ENCODE results near the gene CYBC1. TPM values are rescaled to one million over a fixed set of nuclear protein-coding genes. Genes with fewer than 3 reads are reported as not detected.
A peak's percentile ranks its signal among the peaks of the same experiment; 100 is the strongest.

Gene CYBC1
- polyA plus RNA-seq (30.2 to 36.0 TPM (median 34.2 TPM) in 3 replicates), polyA minus RNA-seq (22.5 to 35.4 TPM (median 26.9 TPM) in 3 replicates)
- 10.1 TPM for polyA plus RNA-seq (2011; ENCODE audit: low read depth)
- 14.2 and 21.4 TPM in 2 replicates for polyA plus RNA-seq (2011; cell fraction: cytosol; rRNA removed)
- 59.9 and 70.1 TPM in 2 replicates for polyA plus RNA-seq (2011; cell fraction: nucleus; rRNA removed)
- 25.9 and 27.8 TPM in 2 replicates for polyA plus RNA-seq (2012; ENCODE audit: low replicate concordance)
- 28.6 TPM for polyA minus RNA-seq (2011; cell fraction: cytosol; rRNA and poly(A)+ RNA removed)
- polyA minus RNA-seq (2011; cell fraction: nucleus; rRNA and poly(A)+ RNA removed) = 25.4 and 25.9 TPM in 2 replicates

DNA sequence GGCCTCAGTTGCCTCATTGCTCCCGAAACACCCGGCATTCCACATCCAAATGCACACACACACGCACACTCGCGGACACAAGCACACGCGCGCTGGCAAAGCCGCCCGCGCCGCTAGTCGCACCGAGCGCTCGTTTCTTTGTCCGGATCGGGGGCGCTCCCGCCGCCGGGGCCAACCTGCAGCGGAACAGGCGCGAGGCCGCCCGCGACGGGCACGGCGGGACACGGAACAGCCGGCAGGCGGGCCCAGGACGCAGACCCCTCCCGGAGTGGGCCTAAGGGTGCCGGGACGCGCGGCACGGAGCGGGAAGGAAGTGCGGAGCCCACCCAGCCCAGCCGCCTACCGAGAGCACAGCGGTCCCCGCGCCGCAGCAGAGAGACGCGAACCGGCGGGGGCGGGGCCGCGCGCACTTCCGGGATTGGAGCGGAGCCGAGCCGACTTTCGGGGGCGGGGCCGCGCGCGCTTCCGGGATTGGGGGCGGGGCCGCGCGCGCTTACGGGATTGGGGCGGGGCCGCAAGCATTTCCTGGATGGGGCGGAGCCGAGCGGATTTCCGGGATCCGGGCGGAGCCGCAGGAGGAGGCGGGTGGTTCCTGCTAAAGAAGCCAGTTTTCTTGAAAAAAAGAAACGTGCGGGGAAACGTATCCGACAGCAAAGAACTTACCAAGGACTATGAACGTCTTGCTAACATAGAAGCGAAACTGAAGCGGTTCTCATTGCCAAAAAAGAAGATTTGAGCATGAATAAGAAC, at the start of gene CYBC1:
Gene CYBC1 (minus strand): TSS at position 396 of the 750 bp plus-strand sequence. CDS start 1,498 bp downstream, outside the sequence.
- Histone ChIP-seq H3K9ac (ENCODE audit: control insufficient read depth, extremely low read depth, insufficient read depth, low read length) (peak within 1 kb of the TSS; percentile 81), H2AFZ (ENCODE audit: control insufficient read depth, low read length) (peak within 1 kb of the TSS; percentile 96)
- no peak for FAIRE-seq

DNA sequence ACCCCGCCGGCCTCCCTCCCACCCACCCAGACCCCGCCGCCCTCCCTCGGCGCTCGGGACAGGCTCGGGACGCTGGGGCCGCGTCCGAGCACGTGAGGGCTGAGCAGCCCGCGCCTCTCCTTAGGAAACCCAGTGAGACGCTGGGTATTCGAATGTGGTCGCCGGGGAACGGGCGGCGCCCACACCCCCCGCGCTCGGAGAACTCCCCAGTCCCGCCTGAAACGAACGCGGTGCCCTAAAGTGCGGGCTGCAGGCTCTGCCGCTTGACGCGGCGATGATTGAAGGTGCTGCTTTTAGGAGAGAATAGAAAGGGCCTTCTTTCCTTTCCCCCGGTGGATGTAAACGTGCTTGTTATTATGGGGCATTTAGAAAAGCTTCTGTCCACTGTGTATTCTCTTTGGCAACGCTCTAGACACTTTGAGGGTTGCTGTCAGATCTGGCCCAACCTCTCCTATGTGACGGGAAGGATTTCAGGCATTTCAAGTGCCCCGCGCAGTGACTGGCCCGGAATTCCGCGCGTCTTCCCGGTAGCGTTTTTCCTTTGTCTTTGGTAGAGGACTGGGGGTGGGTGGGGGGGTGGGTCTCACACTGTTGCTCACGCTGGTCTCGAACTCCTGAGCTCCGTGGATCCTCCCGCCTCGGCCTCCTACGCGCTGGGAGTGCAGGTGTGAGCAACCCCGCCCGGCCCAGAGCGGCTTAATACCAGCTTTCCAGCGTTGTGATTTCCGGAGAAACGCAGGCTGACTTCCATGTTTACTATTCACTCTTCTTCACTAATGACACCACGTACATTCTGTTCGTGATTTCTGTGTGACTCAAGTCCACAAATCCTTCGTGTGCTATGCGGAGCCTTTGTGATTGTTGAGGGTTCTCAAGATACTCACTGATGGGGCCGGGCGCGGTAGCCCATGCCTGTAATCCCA, 47.2 kb upstream of the CYBC1 start:
- Histone ChIP-seq H3K4me3 (ENCODE audit: control insufficient read depth in 2 of 3, extremely low read depth in 1 of 3, insufficient read depth in 2 of 3, low read depth in 1 of 3, low read length in 3 of 3) (peak overlapping the region; percentile 22 to 67 (median 39)), H3K4me2 (ENCODE audit: control insufficient read depth, extremely low read depth, insufficient read depth, low read depth, low read length) (peak overlapping the region; percentile 86), H3K27ac (ENCODE audit: control insufficient read depth, insufficient read depth, low read length) (peak overlapping the region; percentile 39), H2AFZ (ENCODE audit: control insufficient read depth, low read length) (peak overlapping the region; percentile 67), H3K4me1 (ENCODE audit: control insufficient read depth, extremely low read depth, insufficient read depth, low read length) (peaks cover 47% of the 10 kb centered on the region), H3K9me1 (ENCODE audit: control insufficient read depth, extremely low read depth, insufficient read depth, low read length) (peaks cover 2% of the 10 kb centered on the region), H3K9me3 (ENCODE audit: control insufficient read depth, low read depth, low read length) (no peaks in the 10 kb centered on the region), H4K20me1 (ENCODE audit: control insufficient read depth, extremely low read depth, insufficient read depth, low read length) (no peaks in the 10 kb centered on the region), H3K36me3 (ENCODE audit: control insufficient read depth in 2 of 2, extremely low read depth in 1 of 2, insufficient read depth in 2 of 2, low read length in 2 of 2) (no peaks in the 10 kb centered on the region), H3K79me2 (ENCODE audit: control insufficient read depth, insufficient read depth, low read length) (no peaks in the 10 kb centered on the region), H3K9ac (ENCODE audit: control insufficient read depth, extremely low read depth, insufficient read depth, low read length) (peak overlapping the region; percentile 65), H3K27me3 (ENCODE audit: control insufficient read depth, extremely low read depth, insufficient read depth, low read length) (no peaks in the 10 kb centered on the region)
- TF ChIP-seq EZH2 (IDR thresholded peaks at IDR 0.05; ENCODE audit: low read length) = no peak
- TF ChIP-seq, protein P1, sequence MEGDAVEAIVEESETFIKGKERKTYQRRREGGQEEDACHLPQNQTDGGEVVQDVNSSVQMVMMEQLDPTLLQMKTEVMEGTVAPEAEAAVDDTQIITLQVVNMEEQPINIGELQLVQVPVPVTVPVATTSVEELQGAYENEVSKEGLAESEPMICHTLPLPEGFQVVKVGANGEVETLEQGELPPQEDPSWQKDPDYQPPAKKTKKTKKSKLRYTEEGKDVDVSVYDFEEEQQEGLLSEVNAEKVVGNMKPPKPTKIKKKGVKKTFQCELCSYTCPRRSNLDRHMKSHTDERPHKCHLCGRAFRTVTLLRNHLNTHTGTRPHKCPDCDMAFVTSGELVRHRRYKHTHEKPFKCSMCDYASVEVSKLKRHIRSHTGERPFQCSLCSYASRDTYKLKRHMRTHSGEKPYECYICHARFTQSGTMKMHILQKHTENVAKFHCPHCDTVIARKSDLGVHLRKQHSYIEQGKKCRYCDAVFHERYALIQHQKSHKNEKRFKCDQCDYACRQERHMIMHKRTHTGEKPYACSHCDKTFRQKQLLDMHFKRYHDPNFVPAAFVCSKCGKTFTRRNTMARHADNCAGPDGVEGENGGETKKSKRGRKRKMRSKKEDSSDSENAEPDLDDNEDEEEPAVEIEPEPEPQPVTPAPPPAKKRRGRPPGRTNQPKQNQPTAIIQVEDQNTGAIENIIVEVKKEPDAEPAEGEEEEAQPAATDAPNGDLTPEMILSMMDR (optimal IDR thresholded peaks at IDR 0.05 in 1 of 3, IDR thresholded peaks at IDR 0.05 in 1 of 3, conservative IDR thresholded peaks at IDR 0.05 in 1 of 3; ENCODE audit: extremely low read depth in 1 of 3, insufficient read depth in 2 of 3, low read length in 3 of 3) = no peak
- dilution Hi-C loops (cut with MboI; ENCODE audit: extremely low pct_ligation_motif_present, low sequenced_read_pairs) = no loop called here
- FAIRE-seq (no peak), DNase-seq (ENCODE audit: low read depth, low spot score) (no peak)

More for the DNA sequence above, at the start of gene CYBC1:
- Histone ChIP-seq H3K4me1 (ENCODE audit: control insufficient read depth, extremely low read depth, insufficient read depth, low read length) (peaks cover 16% of the 10 kb centered on the region), H3K9me3 (ENCODE audit: control insufficient read depth, low read depth, low read length) (no peaks in the 10 kb centered on the region), H3K27me3 (ENCODE audit: control insufficient read depth, extremely low read depth, insufficient read depth, low read length) (no peaks in the 10 kb centered on the region), H3K4me3 (ENCODE audit: control insufficient read depth in 2 of 3, extremely low read depth in 1 of 3, insufficient read depth in 2 of 3, low read depth in 1 of 3, low read length in 3 of 3) (peak within 1 kb of the TSS; percentile 83 to 85 (median 84)), H3K27ac (ENCODE audit: control insufficient read depth, insufficient read depth, low read length) (peak within 1 kb of the TSS; percentile 73), H3K4me2 (ENCODE audit: control insufficient read depth, extremely low read depth, insufficient read depth, low read depth, low read length) (peak within 1 kb of the TSS; percentile 97), H3K9me1 (ENCODE audit: control insufficient read depth, extremely low read depth, insufficient read depth, low read length) (no peaks in the 10 kb centered on the region), H3K79me2 (ENCODE audit: control insufficient read depth, insufficient read depth, low read length) (peaks cover 12% of the 10 kb centered on the region), H3K36me3 (ENCODE audit: control insufficient read depth in 2 of 2, extremely low read depth in 1 of 2, insufficient read depth in 2 of 2, low read length in 2 of 2) (peaks cover 0 to 4% of the 10 kb centered on the region in 2 experiments), H4K20me1 (ENCODE audit: control insufficient read depth, extremely low read depth, insufficient read depth, low read length) (no peaks in the 10 kb centered on the region)
- DNase-seq (ENCODE audit: low read depth, low spot score) = peak; percentile 30
- no peak for TF ChIP-seq EZH2 (IDR thresholded peaks at IDR 0.05; ENCODE audit: low read length)
- TF ChIP-seq, protein P1 (optimal IDR thresholded peaks at IDR 0.05 in 1 of 3, IDR thresholded peaks at IDR 0.05 in 1 of 3, conservative IDR thresholded peaks at IDR 0.05 in 1 of 3; ENCODE audit: extremely low read depth in 1 of 3, insufficient read depth in 2 of 3, low read length in 3 of 3) = no peak
- dilution Hi-C loops (cut with MboI; ENCODE audit: extremely low pct_ligation_motif_present, low sequenced_read_pairs) = no loop called here

Measured in keratinocyte (primary cell).